ENCODE data around the gene GRXCR2.

Gene GRXCR2

DNA sequence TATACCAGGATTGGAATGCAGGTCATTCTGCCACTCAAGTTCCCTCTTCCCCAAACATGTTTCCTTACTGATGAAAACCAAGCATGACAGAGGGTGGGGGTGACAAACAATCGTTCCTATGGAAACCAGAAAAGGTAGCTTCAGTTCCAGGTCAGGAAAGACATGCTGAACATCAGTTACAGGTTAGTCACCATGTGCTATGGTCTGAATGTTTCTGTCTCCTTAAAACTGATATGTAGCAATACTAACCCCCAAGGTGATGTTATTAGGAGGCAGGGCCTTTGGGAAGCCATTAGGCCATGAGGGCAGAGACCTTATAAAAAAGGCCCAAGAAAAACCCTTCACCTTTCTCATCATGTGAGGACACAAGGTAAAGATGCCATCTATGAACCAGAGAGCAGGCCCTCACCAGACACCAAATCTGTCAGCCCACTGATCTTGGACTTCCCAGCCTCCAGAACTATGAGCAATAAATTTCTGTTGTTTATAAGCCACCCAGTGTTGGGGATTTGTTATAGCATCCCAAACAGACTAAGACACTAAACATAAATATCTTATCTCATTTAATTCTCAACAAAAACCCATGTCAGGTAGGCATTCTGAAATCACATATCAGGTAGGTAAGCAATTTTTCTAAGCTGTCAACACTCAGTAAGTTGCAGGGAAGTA lies 47.9 kb upstream of the GRXCR2 start:
- Histone ChIP-seq H3K9me2 (replicated peaks; ENCODE audit: control insufficient read depth, low read length) (no peaks in the 10 kb centered on the region), H3K79me2 (ENCODE audit: control insufficient read depth, low read length) (no peaks in the 10 kb centered on the region)

DNA sequence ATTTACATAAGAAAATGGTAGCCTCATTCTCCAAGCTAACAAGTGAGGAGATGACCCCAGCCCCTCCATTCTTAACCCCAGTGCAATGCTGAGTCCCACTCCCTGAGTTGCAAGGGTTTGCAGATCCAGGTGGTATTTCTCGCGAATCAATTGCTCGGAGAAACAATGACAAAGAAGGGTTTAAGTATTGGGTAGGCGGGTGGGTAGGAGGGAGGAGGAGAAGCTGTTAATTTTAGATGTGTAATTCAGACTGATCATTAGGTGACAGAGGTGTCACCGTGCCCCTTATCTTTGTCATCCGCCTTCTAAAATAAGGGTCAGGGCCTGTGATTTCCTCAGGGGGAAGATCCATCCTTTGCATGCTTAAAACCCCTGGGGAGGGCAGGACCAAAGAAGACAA lies 46.6 kb upstream of the GRXCR2 start:
- Histone ChIP-seq H3K4me3 (ENCODE audit: low read length) (no peak overlapping the region), H3K27me3 (ENCODE audit: control insufficient read depth, low read length) (no peaks in the 10 kb centered on the region), H3K79me2 (ENCODE audit: control insufficient read depth, low read length) (no peaks in the 10 kb centered on the region), H3K36me3 (ENCODE audit: control insufficient read depth, low read length) (no peaks in the 10 kb centered on the region), H3K9me3 (ENCODE audit: control insufficient read depth, insufficient read depth, low read length) (no peaks in the 10 kb centered on the region), H4K20me1 (ENCODE audit: control insufficient read depth, insufficient read depth, low read depth, low read length) (no peaks in the 10 kb centered on the region), H3K4me1 (ENCODE audit: control insufficient read depth, low read length) (no peaks in the 10 kb centered on the region), H3K9me2 (replicated peaks; ENCODE audit: control insufficient read depth, low read length) (no peaks in the 10 kb centered on the region), H3F3A (ENCODE audit: control insufficient read depth, insufficient read depth) (no peaks in the 10 kb centered on the region), H3K4me2 (ENCODE audit: low read length) (no peak overlapping the region), H3K27ac (ENCODE audit: low read depth, low read length) (no peak overlapping the region)
- no peak for TF ChIP-seq EZH2phosphoT487 (IDR thresholded peaks at IDR 0.05; ENCODE audit: borderline replicate concordance, low read length)
- no peak for TF ChIP-seq CTCF (IDR thresholded peaks at IDR 0.05; ENCODE audit: low read depth, low read length, poor library complexity, severe bottlenecking)

More for the DNA sequence above, 47.9 kb upstream of the GRXCR2 start:
- H4K20me1 ChIP-seq (ENCODE audit: control insufficient read depth, insufficient read depth, low read depth, low read length), result no peaks in the 10 kb centered on the region
- no peak overlapping the region for H3K27ac ChIP-seq (ENCODE audit: low read depth, low read length)
- no peak overlapping the region for H3K4me2 ChIP-seq (ENCODE audit: low read length)
- no peaks in the 10 kb centered on the region for H3K9me3 ChIP-seq (ENCODE audit: control insufficient read depth, insufficient read depth, low read length)
- H3K4me3 ChIP-seq (ENCODE audit: low read length), result no peak overlapping the region
- H3F3A ChIP-seq (ENCODE audit: control insufficient read depth, insufficient read depth), result no peaks in the 10 kb centered on the region
- H3K4me1 ChIP-seq (ENCODE audit: control insufficient read depth, low read length), result no peaks in the 10 kb centered on the region
- no peak for TF ChIP-seq CTCF (IDR thresholded peaks at IDR 0.05; ENCODE audit: low read depth, low read length, poor library complexity, severe bottlenecking)
- TF ChIP-seq EZH2phosphoT487 (IDR thresholded peaks at IDR 0.05; ENCODE audit: borderline replicate concordance, low read length), result no peak
- no peaks in the 10 kb centered on the region for H3K36me3 ChIP-seq (ENCODE audit: control insufficient read depth, low read length)
- no peaks in the 10 kb centered on the region for H3K27me3 ChIP-seq (ENCODE audit: control insufficient read depth, low read length)

DNA sequence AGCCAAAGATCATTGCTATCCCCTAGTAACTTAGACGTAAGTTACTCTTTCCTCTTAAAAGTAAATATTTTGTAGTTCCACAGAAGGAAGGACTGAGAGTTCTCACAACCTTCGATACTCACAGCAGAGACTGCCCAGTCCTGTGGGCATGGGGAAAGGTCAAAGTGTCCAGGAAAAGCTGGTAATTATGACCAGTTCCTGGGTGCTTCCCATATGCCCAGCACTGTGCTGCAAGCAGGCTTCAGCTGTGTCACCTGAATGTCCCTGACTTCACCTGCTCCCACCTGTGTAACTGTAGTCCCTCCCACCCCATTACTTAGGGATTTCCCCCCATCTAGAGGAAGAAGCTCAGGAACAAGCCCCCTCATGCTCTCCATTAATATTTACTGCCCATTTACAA lies 45.6 kb upstream of the GRXCR2 start:
- Histone ChIP-seq H3K36me3 (ENCODE audit: control insufficient read depth, low read length) (no peaks in the 10 kb centered on the region), H3K79me2 (ENCODE audit: control insufficient read depth, low read length) (no peaks in the 10 kb centered on the region), H3K9me3 (ENCODE audit: control insufficient read depth, insufficient read depth, low read length) (no peaks in the 10 kb centered on the region), H3K27ac (ENCODE audit: low read depth, low read length) (no peak overlapping the region), H4K20me1 (ENCODE audit: control insufficient read depth, insufficient read depth, low read depth, low read length) (no peaks in the 10 kb centered on the region), H3K4me2 (ENCODE audit: low read length) (no peak overlapping the region), H3K27me3 (ENCODE audit: control insufficient read depth, low read length) (no peaks in the 10 kb centered on the region), H3F3A (ENCODE audit: control insufficient read depth, insufficient read depth) (no peaks in the 10 kb centered on the region), H3K4me1 (ENCODE audit: control insufficient read depth, low read length) (no peaks in the 10 kb centered on the region), H3K4me3 (ENCODE audit: low read length) (no peak overlapping the region), H3K9me2 (replicated peaks; ENCODE audit: control insufficient read depth, low read length) (no peaks in the 10 kb centered on the region)
- TF ChIP-seq EZH2phosphoT487 (IDR thresholded peaks at IDR 0.05; ENCODE audit: borderline replicate concordance, low read length) (no peak), CTCF (IDR thresholded peaks at IDR 0.05; ENCODE audit: low read depth, low read length, poor library complexity, severe bottlenecking) (no peak)
